Upper lobe of right lung (tissue), 1 donor: ENCODE data around the gene MLLT3. TPM values are rescaled to one million over a fixed set of nuclear protein-coding genes. Genes with fewer than 3 reads are reported as not detected.

Source experiments
- ATAC-seq: fragments of 200-7000 bp; cut with Tn5 transposase; one replicate; pipeline ENCODE4 v1.9.1; 2020; ENCODE audit warnings: mild to moderate bottlenecking, moderate library complexity
- DNase-seq: peaks from one replicate; pipeline ENCODE4 v3.0.0-alpha.2; 2020
- H3K27ac ChIP-seq: fragments of 200-600 bp; one replicate; pipeline ENCODE4 v1.8.0; 2022
- H3K27me3 ChIP-seq: fragments of 200-600 bp; one replicate; pipeline ENCODE4 v1.8.0; 2022; ENCODE audit warnings: mild to moderate bottlenecking
- H3K36me3 ChIP-seq: fragments of 200-600 bp; one replicate; pipeline ENCODE4 v1.8.0; 2022
- H3K4me1 ChIP-seq: fragments of 200-600 bp; one replicate; pipeline ENCODE4 v1.8.0; 2022
- H3K4me3 ChIP-seq: fragments of 200-600 bp; one replicate; pipeline ENCODE4 v1.8.0; 2022; ENCODE audit warnings: mild to moderate bottlenecking
- H3K9me3 ChIP-seq: fragments of 200-600 bp; one replicate; pipeline ENCODE4 v1.8.0; 2022
- CTCF ChIP-seq: fragments of 200-600 bp; IDR thresholded peaks from one replicate; pipeline ENCODE4 v1.8.0; 2022; ENCODE audit warnings: antibody characterized with exemption
- intact Hi-C: fragments of 100-400 bp; cut with DNase I; formaldehyde crosslinking; loops from one replicate; pipeline ENCODE4 v1.11.0; 2022
- microRNA-seq: library from miRNA; unstranded; fragments of <30 nt; microRNA quantifications from one replicate; pipeline ENCODE4 v1.2.0, GENCODE V29; 2020; ENCODE audit warnings: borderline microRNAs expressed
- total RNA-seq: library from RNA; stranded (reverse); fragmentation: NEBNext Ultra II Directional; extraction: Animal tissue kit (Norgen Biotek cat#: 25700); gene quantifications from one replicate; pipeline ENCODE4 v1.2.1, GENCODE V29; 2021
- donor health status: DM: no; HTN: yes; CAD: no; lungs with severe emphysema.

Gene MLLT3
- total RNA-seq, 1 donor from 2014 or later = 15.4 TPM

GRCh38 chr9:20294046-20294750, 328.1 kb downstream of the MLLT3 start:
- DNase-seq (no peak), ATAC-seq (no peak)
- no peak overlapping the region for H3K4me3 ChIP-seq
- no peak for TF ChIP-seq CTCF
- no peak overlapping the region for H3K27ac ChIP-seq
- no peaks in the 10 kb centered on the region for H3K4me1 ChIP-seq
- H3K36me3 ChIP-seq = no peaks in the 10 kb centered on the region
- H3K27me3 ChIP-seq = no peaks in the 10 kb centered on the region
- intact Hi-C loops = no loop called here
- no peaks in the 10 kb centered on the region for H3K9me3 ChIP-seq

GRCh38 chr9:20292002-20292401, 330.3 kb downstream of the MLLT3 start:
- Histone ChIP-seq H3K27ac (no peak overlapping the region), H3K4me3 (no peak overlapping the region), H3K27me3 (no peaks in the 10 kb centered on the region), H3K36me3 (no peaks in the 10 kb centered on the region), H3K4me1 (no peaks in the 10 kb centered on the region), H3K9me3 (no peaks in the 10 kb centered on the region)
- ATAC-seq (no peak), DNase-seq (no peak)
- intact Hi-C loops = no loop called here
- TF ChIP-seq CTCF = no peak

Small RNAs within 50 kb of the gene (microRNA-seq; reads per million reads assigned to microRNA genes)
- gene MIR4473 (0.83 reads per million), gene MIR4474 (not detected)

Other genes with a start within 250 kb of the MLLT3 start
- 25.5 TPM for gene FOCAD, start 61.8 kb upstream of the MLLT3 start, total RNA-seq